Liver (tissue), 2 donors: ENCODE results near the gene PAOX.

ENCODE experiments used
- RAD21 ChIP-seq, 2 donors: IDR thresholded peaks; 2 replicates each; pipeline ENCODE4 v1.6.1; 2016; ENCODE audit warnings: antibody characterized with exemption in 2 of 2, mild to moderate bottlenecking in 2 of 2
- ZBTB33 ChIP-seq: IDR thresholded peaks from 2 replicates; pipeline ENCODE4 v1.6.1; 2016; ENCODE audit warnings: antibody characterized with exemption
- donor health status: healthy.

- TF ChIP-seq RAD21 (IDR thresholded peaks at IDR 0.05) (no peak), ZBTB33 (no peak)
These were observed 10.9 kb upstream of the PAOX start for GRCh38 chr10:133368153-133368552.
